Hepatocyte (in vitro differentiated cells): ENCODE measurements around the gene PLOD2. TPM values are rescaled to one million over a fixed set of nuclear protein-coding genes. Genes with fewer than 3 reads are reported as not detected.

ENCODE experiments used
- DNase-seq: peaks from one replicate; pipeline ENCODE4 v3.0.0-alpha.2; 2016; ENCODE audit warnings: low spot score
- H2AFZ ChIP-seq: fragments of 200-600 bp; sonication (generic); 2 replicates; pipeline ENCODE4 v1.6.0; 2016; ENCODE audit warnings: antibody characterized with exemption, mild to moderate bottlenecking
- H3K27ac ChIP-seq: fragments of 200-600 bp; sonication (generic); 2 replicates; pipeline ENCODE4 v1.5.1; 2016; ENCODE audit warnings: mild to moderate bottlenecking
- H3K27me3 ChIP-seq: fragments of 200-600 bp; sonication (generic); 2 replicates; pipeline ENCODE4 v1.6.1; 2016
- H3K36me3 ChIP-seq: fragments of 200-600 bp; sonication (generic); replicated peaks from 2 replicates; pipeline ENCODE4 v1.5.1; 2016; ENCODE audit warnings: low read depth; ENCODE audit not compliant: insufficient read depth
- H3K4me1 ChIP-seq: fragments of 200-600 bp; sonication (generic); 2 replicates; pipeline ENCODE4 v1.5.1; 2016; ENCODE audit warnings: mild to moderate bottlenecking, moderate library complexity; ENCODE audit not compliant: insufficient read depth
- H3K4me2 ChIP-seq: fragments of 200-600 bp; sonication (generic); 2 replicates; pipeline ENCODE4 v1.6.0; 2016
- H3K4me3 ChIP-seq: fragments of 200-600 bp; sonication (generic); 2 replicates; pipeline ENCODE4 v1.5.1; 2016; ENCODE audit warnings: mild to moderate bottlenecking
- H3K79me2 ChIP-seq: fragments of 200-600 bp; sonication (generic); 2 replicates; pipeline ENCODE4 v1.6.0; 2017; ENCODE audit warnings: mild to moderate bottlenecking
- H3K9me2 ChIP-seq: fragments of 200-600 bp; sonication (generic); replicated peaks from 2 replicates; pipeline ENCODE4 v1.6.0; 2017; ENCODE audit warnings: mild to moderate bottlenecking; ENCODE audit not compliant: insufficient read depth
- H3K9me3 ChIP-seq: fragments of 200-600 bp; sonication (generic); 2 replicates; pipeline ENCODE4 v1.5.1; 2016; ENCODE audit warnings: low read depth, mild to moderate bottlenecking
- H4K20me1 ChIP-seq: fragments of 200-600 bp; sonication (generic); 2 replicates; pipeline ENCODE4 v1.6.0; 2016; ENCODE audit warnings: mild to moderate bottlenecking; ENCODE audit not compliant: insufficient read depth, poor library complexity, severe bottlenecking
- EZH2 ChIP-seq: fragments of 200-600 bp; sonication (generic); IDR thresholded peaks from 2 replicates; pipeline ENCODE4 v1.6.1; 2016; ENCODE audit warnings: antibody characterized with exemption, mild to moderate bottlenecking, borderline replicate concordance
- EZH2phosphoT487 ChIP-seq: fragments of 200-600 bp; sonication (generic); IDR thresholded peaks from one replicate; pipeline ENCODE4 v1.6.1; 2018; ENCODE audit warnings: antibody characterized with exemption, mild to moderate bottlenecking, low read depth, moderate library complexity; ENCODE audit not compliant: unreplicated experiment, severe bottlenecking
- WGBS: methylation state at CpG from one replicate; pipeline ENCODE4 v1.1.6; 2016; ENCODE audit warnings: low lambda C conversion rate; ENCODE audit errors: missing lambda C conversion rate; 5-methylcytosine and 5-hydroxymethylcytosine counted together
- polyA plus RNA-seq: library from polyadenylated mRNA; unstranded; fragments of >200 nt; fragmentation: Nextera tagmentation; extraction: Ambion mirVana; gene quantifications from 2 replicates; pipeline ENCODE4 v1.2.1, GENCODE V29; 2016
- total RNA-seq: library from RNA; depleted of rRNA; stranded (reverse); fragments of >200 nt; gene quantifications from 2 replicates; pipeline ENCODE4 v1.2.3, GENCODE V29; 2014
- TF ChIP-seq, protein P1 (sequence below): fragments of 200-600 bp; sonication (generic); IDR thresholded peaks from 2 replicates; pipeline ENCODE4 v1.5.1; 2016; ENCODE audit warnings: antibody characterized with exemption, mild to moderate bottlenecking; ENCODE audit not compliant: poor library complexity

The PLOD2 gene
- total and polyA plus RNA-seq, 2 experiments from 2014 or later = 97.3 to 148 TPM

DNA sequence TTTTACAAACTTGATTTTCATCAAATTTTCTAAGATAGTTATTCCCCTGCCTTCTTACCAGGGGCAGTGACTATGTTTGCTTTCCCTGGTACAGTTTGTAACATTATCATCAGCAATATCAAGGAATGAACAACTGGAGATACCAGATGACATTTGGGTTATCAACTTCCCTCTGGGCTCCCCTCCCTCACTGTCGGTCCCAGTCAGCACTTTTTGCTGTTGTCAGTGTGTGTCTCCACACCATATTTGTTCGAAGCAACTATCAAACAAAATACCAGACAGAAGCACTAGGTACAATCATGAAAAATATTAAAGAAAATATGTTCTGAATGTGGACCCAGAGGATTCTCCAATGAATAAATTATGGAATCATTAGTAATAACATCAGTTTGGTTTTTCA is 75.3 kb downstream of the PLOD2 start:
- no peak for DNase-seq
- Histone ChIP-seq H3K27me3 (no peaks in the 10 kb centered on the region), H3K4me2 (no peak overlapping the region), H2AFZ (no peak overlapping the region), H3K4me1 (no peaks in the 10 kb centered on the region), H3K27ac (no peak overlapping the region), H3K79me2 (no peaks in the 10 kb centered on the region), H3K4me3 (no peak overlapping the region), H3K9me3 (no peaks in the 10 kb centered on the region), H4K20me1 (no peaks in the 10 kb centered on the region), H3K36me3 (no peaks in the 10 kb centered on the region), H3K9me2 (no peaks in the 10 kb centered on the region)
- WGBS = 84% methylated on average over 2 of the region's 2 CpGs
- TF ChIP-seq, protein P1, sequence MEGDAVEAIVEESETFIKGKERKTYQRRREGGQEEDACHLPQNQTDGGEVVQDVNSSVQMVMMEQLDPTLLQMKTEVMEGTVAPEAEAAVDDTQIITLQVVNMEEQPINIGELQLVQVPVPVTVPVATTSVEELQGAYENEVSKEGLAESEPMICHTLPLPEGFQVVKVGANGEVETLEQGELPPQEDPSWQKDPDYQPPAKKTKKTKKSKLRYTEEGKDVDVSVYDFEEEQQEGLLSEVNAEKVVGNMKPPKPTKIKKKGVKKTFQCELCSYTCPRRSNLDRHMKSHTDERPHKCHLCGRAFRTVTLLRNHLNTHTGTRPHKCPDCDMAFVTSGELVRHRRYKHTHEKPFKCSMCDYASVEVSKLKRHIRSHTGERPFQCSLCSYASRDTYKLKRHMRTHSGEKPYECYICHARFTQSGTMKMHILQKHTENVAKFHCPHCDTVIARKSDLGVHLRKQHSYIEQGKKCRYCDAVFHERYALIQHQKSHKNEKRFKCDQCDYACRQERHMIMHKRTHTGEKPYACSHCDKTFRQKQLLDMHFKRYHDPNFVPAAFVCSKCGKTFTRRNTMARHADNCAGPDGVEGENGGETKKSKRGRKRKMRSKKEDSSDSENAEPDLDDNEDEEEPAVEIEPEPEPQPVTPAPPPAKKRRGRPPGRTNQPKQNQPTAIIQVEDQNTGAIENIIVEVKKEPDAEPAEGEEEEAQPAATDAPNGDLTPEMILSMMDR = no peak
- TF ChIP-seq EZH2phosphoT487 = no peak
- no peak for TF ChIP-seq EZH2

DNA sequence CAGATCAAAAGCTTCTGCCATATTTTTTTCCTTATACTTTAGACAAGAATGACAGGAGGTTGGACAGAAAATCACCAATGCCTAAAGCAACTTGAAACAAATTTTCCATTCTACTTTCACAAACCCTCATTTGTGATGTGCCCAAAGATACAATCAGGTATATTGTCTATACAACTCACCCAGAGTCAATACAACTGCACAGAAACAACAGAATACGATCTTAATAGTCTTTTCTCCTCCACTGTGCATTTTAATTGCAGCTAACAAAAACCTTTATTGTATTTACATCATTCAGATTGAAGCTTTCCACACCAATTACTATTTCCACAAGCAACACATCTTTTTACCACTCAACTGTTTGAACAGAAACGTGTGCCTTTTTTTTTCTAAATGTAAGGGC is 80.4 kb downstream of the PLOD2 start:
- TF ChIP-seq EZH2phosphoT487 (no peak), EZH2 (no peak)
- TF ChIP-seq, protein P1 = no peak
- Histone ChIP-seq H3K9me3 (no peaks in the 10 kb centered on the region), H3K9me2 (no peaks in the 10 kb centered on the region), H4K20me1 (no peaks in the 10 kb centered on the region), H3K27me3 (no peaks in the 10 kb centered on the region), H3K79me2 (no peaks in the 10 kb centered on the region), H3K4me3 (no peak overlapping the region), H3K36me3 (no peaks in the 10 kb centered on the region), H3K4me2 (no peak overlapping the region), H3K27ac (no peak overlapping the region), H3K4me1 (no peaks in the 10 kb centered on the region), H2AFZ (no peak overlapping the region)
- 87% methylated on average over 2 of the region's 2 CpGs for WGBS
- DNase-seq = no peak

DNA sequence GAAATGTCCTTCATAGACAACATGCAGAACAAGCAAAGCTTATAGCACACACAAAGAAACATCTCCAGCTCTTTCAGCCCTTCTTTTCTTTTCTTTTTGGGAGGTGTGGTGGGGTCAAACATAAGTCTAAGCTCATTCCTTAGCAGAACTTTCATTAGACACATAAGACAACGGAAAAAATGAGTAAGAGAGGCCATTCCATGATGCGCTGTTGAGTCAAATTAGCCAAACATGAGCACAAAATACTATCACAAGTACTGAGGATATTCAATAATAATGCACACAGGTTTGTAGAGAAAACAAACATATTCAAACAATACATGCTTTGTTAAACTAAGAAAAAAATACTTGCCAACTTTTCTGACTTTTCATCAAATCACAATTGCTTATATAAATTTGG is 83.0 kb downstream of the PLOD2 start:
- DNase-seq = no peak
- 95% methylated on average over 2 of the region's 2 CpGs for WGBS
- H4K20me1 ChIP-seq = no peaks in the 10 kb centered on the region
- H3K4me2 ChIP-seq = no peak overlapping the region
- no peaks in the 10 kb centered on the region for H3K36me3 ChIP-seq
- H3K9me3 ChIP-seq = no peaks in the 10 kb centered on the region
- H3K27ac ChIP-seq = no peak overlapping the region
- no peak for TF ChIP-seq EZH2
- TF ChIP-seq, protein P1 = no peak
- H2AFZ ChIP-seq = no peak overlapping the region
- no peaks in the 10 kb centered on the region for H3K79me2 ChIP-seq
- no peaks in the 10 kb centered on the region for H3K4me1 ChIP-seq
- H3K9me2 ChIP-seq = no peaks in the 10 kb centered on the region
- no peak overlapping the region for H3K4me3 ChIP-seq
- H3K27me3 ChIP-seq = no peaks in the 10 kb centered on the region

DNA sequence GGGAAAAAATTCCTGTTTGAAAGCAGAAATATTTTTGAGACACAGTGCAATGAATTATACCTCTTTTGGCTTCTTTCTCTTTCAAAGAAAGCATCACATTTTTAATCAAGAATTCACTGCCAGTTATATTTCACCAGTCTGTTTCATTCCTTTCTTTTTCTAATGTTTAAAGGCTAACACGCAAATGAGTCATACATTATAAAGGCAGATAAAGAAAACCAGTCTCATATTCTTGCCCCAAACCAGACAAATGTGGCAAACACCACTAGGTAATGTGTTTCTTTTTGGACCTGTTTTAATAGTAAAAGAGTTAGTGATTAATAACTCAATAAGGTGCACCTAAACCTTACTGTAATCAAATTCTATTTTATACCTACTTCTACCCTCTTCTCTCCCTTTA is 83.8 kb downstream of the PLOD2 start:
- no peaks in the 10 kb centered on the region for H3K36me3 ChIP-seq
- TF ChIP-seq, protein P1 = no peak
- no peak for TF ChIP-seq EZH2phosphoT487
- TF ChIP-seq EZH2 = no peak
- no peaks in the 10 kb centered on the region for H3K9me3 ChIP-seq
- DNase-seq = no peak
- H3K4me3 ChIP-seq = no peak overlapping the region
- H3K27me3 ChIP-seq = no peaks in the 10 kb centered on the region
- no peak overlapping the region for H3K27ac ChIP-seq
- no peak overlapping the region for H2AFZ ChIP-seq
- H3K79me2 ChIP-seq = no peaks in the 10 kb centered on the region
- H3K9me2 ChIP-seq = no peaks in the 10 kb centered on the region
- 98% methylated on average over 1 of the region's 1 CpG for WGBS
- no peak overlapping the region for H3K4me2 ChIP-seq
- no peaks in the 10 kb centered on the region for H4K20me1 ChIP-seq
- peaks cover 6% of the 10 kb centered on the region for H3K4me1 ChIP-seq
